H9 (cell line): ENCODE results near the gene TSNAX. TPM values are rescaled to one million over a fixed set of nuclear protein-coding genes. Genes with fewer than 3 reads are reported as not detected.

Source experiments
- DNase-seq: peaks from one replicate; pipeline ENCODE4 v3.0.0-alpha.2; 2017
- H2AFZ ChIP-seq: one replicate; pipeline ENCODE4 v1.6.1; 2013; ENCODE audit warnings: mild to moderate bottlenecking, low read length, control low read depth, moderate library complexity
- H2AK5ac ChIP-seq: 2 replicates; pipeline ENCODE4 v1.6.1; 2013; ENCODE audit warnings: low read length, control low read depth, mixed read lengths; ENCODE audit not compliant: insufficient read length
- H2BK120ac ChIP-seq: one replicate; pipeline ENCODE4 v1.6.1; 2013; ENCODE audit warnings: low read depth, mild to moderate bottlenecking, low read length, control low read depth, inconsistent platforms; ENCODE audit not compliant: poor library complexity, severe bottlenecking
- H2BK12ac ChIP-seq: 2 replicates; pipeline ENCODE4 v1.6.1; 2013; ENCODE audit warnings: low read length, control low read depth, mixed read lengths, low read depth; ENCODE audit not compliant: insufficient read length
- H2BK15ac ChIP-seq: 2 replicates; pipeline ENCODE4 v1.6.1; 2013; ENCODE audit warnings: low read depth, low read length, control low read depth
- H2BK20ac ChIP-seq: one replicate; pipeline ENCODE4 v1.6.1; 2013; ENCODE audit warnings: low read depth, mild to moderate bottlenecking, low read length, control low read depth, inconsistent platforms; ENCODE audit not compliant: poor library complexity, severe bottlenecking
- H2BK5ac ChIP-seq: 2 replicates; pipeline ENCODE4 v1.6.1; 2013; ENCODE audit warnings: low read length, control low read depth, mixed read lengths; ENCODE audit not compliant: insufficient read length
- H3K14ac ChIP-seq: 2 replicates; pipeline ENCODE4 v1.6.1; 2013; ENCODE audit warnings: low read length, control low read depth; ENCODE audit not compliant: insufficient read depth
- H3K18ac ChIP-seq: 2 replicates; pipeline ENCODE4 v1.6.1; 2013; ENCODE audit warnings: low read depth, mild to moderate bottlenecking, mixed read lengths, low read length, control low read depth; ENCODE audit not compliant: insufficient read length
- H3K23ac ChIP-seq: 2 replicates; pipeline ENCODE4 v1.6.1; 2013; ENCODE audit warnings: low read length, control low read depth, mixed read lengths, low read depth; ENCODE audit not compliant: insufficient read length
- H3K23me2 ChIP-seq: 2 replicates; pipeline ENCODE4 v1.6.1; 2013; ENCODE audit warnings: low read depth, mild to moderate bottlenecking, mixed read lengths, low read length, control low read depth; ENCODE audit not compliant: insufficient read length, poor library complexity, severe bottlenecking
- H3K27ac ChIP-seq: 2 replicates; pipeline ENCODE4 v1.5.1; 2013; ENCODE audit warnings: low read length, control low read depth, mixed read lengths, low read depth; ENCODE audit not compliant: insufficient read length
- H3K27me3 ChIP-seq: 2 replicates; pipeline ENCODE4 v1.6.1; 2013; ENCODE audit warnings: low read length, control low read depth, inconsistent platforms; ENCODE audit not compliant: insufficient read depth
- H3K4ac ChIP-seq: 2 replicates; pipeline ENCODE4 v1.6.1; 2013; ENCODE audit warnings: low read depth, mild to moderate bottlenecking, control low read depth, inconsistent platforms, low read length, moderate library complexity
- H3K4me1 ChIP-seq: 2 replicates; pipeline ENCODE4 v1.6.1; 2013; ENCODE audit warnings: low read length, control low read depth, inconsistent platforms; ENCODE audit not compliant: insufficient read depth
- H3K4me2 ChIP-seq: 2 replicates; pipeline ENCODE4 v1.6.1; 2013; ENCODE audit warnings: low read length, control low read depth, mixed read lengths; ENCODE audit not compliant: insufficient read length, insufficient read depth
- H3K56ac ChIP-seq: 2 replicates; pipeline ENCODE4 v1.6.1; 2013; ENCODE audit warnings: low read depth, mild to moderate bottlenecking, mixed read lengths, low read length, control low read depth; ENCODE audit not compliant: insufficient read length
- H3K79me1 ChIP-seq: 2 replicates; pipeline ENCODE4 v1.6.1; 2013; ENCODE audit warnings: low read depth, mild to moderate bottlenecking, moderate library complexity, low read length, control low read depth, inconsistent platforms; ENCODE audit not compliant: insufficient read depth, poor library complexity, severe bottlenecking
- H3K79me2 ChIP-seq: 2 replicates; pipeline ENCODE4 v1.6.1; 2013; ENCODE audit warnings: low read length, control low read depth, inconsistent platforms; ENCODE audit not compliant: insufficient read depth
- H3K9ac ChIP-seq: 2 replicates; pipeline ENCODE4 v1.6.1; 2013; ENCODE audit warnings: low read length, control low read depth, mixed read lengths; ENCODE audit not compliant: insufficient read length; ENCODE audit errors: extremely low read depth
- H3K9me3 ChIP-seq: one replicate; pipeline ENCODE4 v1.6.1; 2013; ENCODE audit warnings: low read depth, low read length, inconsistent platforms; ENCODE audit not compliant: control insufficient read depth
- H3T11ph ChIP-seq: one replicate; pipeline ENCODE4 v1.6.1; 2013; ENCODE audit warnings: mild to moderate bottlenecking, low read length, control low read depth, inconsistent platforms
- H4K20me1 ChIP-seq: one replicate; pipeline ENCODE4 v1.6.1; 2013; ENCODE audit not compliant: control insufficient read depth, insufficient read length, insufficient read depth
- H4K5ac ChIP-seq: 2 replicates; pipeline ENCODE4 v1.6.1; 2013; ENCODE audit warnings: low read depth, mild to moderate bottlenecking, mixed read lengths, low read length, control low read depth; ENCODE audit not compliant: insufficient read length
- H4K8ac ChIP-seq: replicated peaks from 2 replicates; pipeline ENCODE4 v1.6.1; 2013; ENCODE audit warnings: low read length, control low read depth, mixed read lengths, low read depth; ENCODE audit not compliant: insufficient read length
- H4K91ac ChIP-seq: 2 replicates; pipeline ENCODE4 v1.6.1; 2013; ENCODE audit warnings: low read depth, mild to moderate bottlenecking, moderate library complexity, mixed read lengths, low read length, control low read depth; ENCODE audit not compliant: insufficient read length
- H3K27ac Mint-ChIP-seq, 3 experiments: 2 replicates in 2 of 3; 3 replicates in 1 of 3; pipeline ENCODE4 v1.8.0; 2020 to 2021; ENCODE audit warnings: mixed read lengths in 3 of 3, mild to moderate bottlenecking in 1 of 3, moderate library complexity in 1 of 3
- H3K27me3 Mint-ChIP-seq: 2 replicates; pipeline ENCODE4 v1.8.0; 2021; ENCODE audit warnings: low read depth, mild to moderate bottlenecking, moderate library complexity, mixed read lengths
- H3K36me3 Mint-ChIP-seq, 3 experiments: 2 replicates in 2 of 3; 3 replicates in 1 of 3; pipeline ENCODE4 v1.8.0; 2020 to 2021; ENCODE audit warnings: low read depth in 3 of 3, mixed read lengths in 3 of 3; ENCODE audit not compliant: insufficient read depth in 1 of 3
- H3K4me1 Mint-ChIP-seq, 2 experiments: 2 replicates each; pipeline ENCODE4 v1.8.0; 2020; ENCODE audit warnings: mixed read lengths in 2 of 2
- H3K4me3 Mint-ChIP-seq, 2 experiments: 2 replicates in 1 of 2; 3 replicates in 1 of 2; pipeline ENCODE4 v1.8.0; 2020 to 2021; ENCODE audit warnings: mild to moderate bottlenecking in 2 of 2, mixed read lengths in 2 of 2, moderate library complexity in 1 of 2
- H3K9me3 Mint-ChIP-seq, 2 experiments: 2 replicates in 1 of 2; 3 replicates in 1 of 2; pipeline ENCODE4 v1.8.0; 2020; ENCODE audit warnings: mild to moderate bottlenecking in 2 of 2, mixed read lengths in 2 of 2, moderate library complexity in 1 of 2
- WGBS: extraction: QIAGEN DNeasy Blood & Tissue Kit; methylation state at CpG from one replicate; pipeline ENCODE4 v1.1.7; 2013; ENCODE audit warnings: missing lambda C conversion rate, low lambda C conversion rate, mixed read lengths; ENCODE audit not compliant: insufficient read length; ENCODE audit errors: extremely low coverage; 5-methylcytosine and 5-hydroxymethylcytosine counted together
- total RNA-seq: library from RNA; stranded (reverse); gene quantifications from 2 replicates; pipeline ENCODE4 v1.2.1, GENCODE V29; 2021
- TF ChIP-seq, protein P1 (sequence below): fragments of 200-600 bp; sonication (generic); conservative IDR thresholded peaks from 3 replicates; pipeline ENCODE4 v1.8.0; 2021; ENCODE audit warnings: antibody characterized with exemption, mild to moderate bottlenecking

Gene TSNAX
- total RNA-seq, 1 experiment from 2014 or later: 39.9 TPM

DNA sequence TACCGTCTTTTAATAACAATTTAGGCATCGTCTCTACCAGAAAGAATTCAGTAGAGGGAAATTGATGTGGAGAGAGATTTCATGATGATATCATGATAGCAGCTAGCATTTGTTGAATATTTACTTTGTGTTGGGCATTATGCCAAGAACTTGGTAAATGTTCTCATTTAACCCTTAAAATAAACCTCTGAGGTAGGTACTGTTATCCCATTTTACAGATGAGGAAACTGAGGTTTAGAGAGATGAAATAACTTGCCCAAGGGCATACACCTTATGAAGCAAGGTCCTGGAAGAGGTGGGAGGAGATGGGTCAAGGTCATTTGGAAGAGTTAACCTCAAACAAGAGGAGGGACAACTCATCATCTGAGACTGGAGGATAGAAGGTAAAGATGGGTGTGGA is 34.8 kb downstream of the TSNAX start:
- Histone ChIP-seq H3K56ac (no peak overlapping the region), H3K23ac (no peak overlapping the region), H3K18ac (no peak overlapping the region), H3K9ac (no peak overlapping the region), H3K4me2 (no peak overlapping the region), H2BK15ac (no peak overlapping the region), H4K5ac (no peak overlapping the region), H2AFZ (no peak overlapping the region), H2BK12ac (no peak overlapping the region), H3K14ac (no peak overlapping the region), H2BK20ac (no peak overlapping the region), H2BK5ac (no peak overlapping the region), H4K91ac (no peak overlapping the region), H4K20me1 (no peaks in the 10 kb centered on the region), H3T11ph (no peak overlapping the region), H2AK5ac (no peak overlapping the region), H2BK120ac (no peak overlapping the region), H3K79me2 (no peaks in the 10 kb centered on the region), H3K79me1 (no peaks in the 10 kb centered on the region), H3K27me3 (no peaks in the 10 kb centered on the region), H3K23me2 (no peaks in the 10 kb centered on the region), H3K9me3 (no peaks in the 10 kb centered on the region), H4K8ac (no peak overlapping the region), H3K4ac (no peak overlapping the region), H3K4me1 (no peaks in the 10 kb centered on the region), H3K27ac (no peak overlapping the region)
- WGBS: 100% methylated on average over 1 of the region's 2 CpGs
- TF ChIP-seq, protein P1, sequence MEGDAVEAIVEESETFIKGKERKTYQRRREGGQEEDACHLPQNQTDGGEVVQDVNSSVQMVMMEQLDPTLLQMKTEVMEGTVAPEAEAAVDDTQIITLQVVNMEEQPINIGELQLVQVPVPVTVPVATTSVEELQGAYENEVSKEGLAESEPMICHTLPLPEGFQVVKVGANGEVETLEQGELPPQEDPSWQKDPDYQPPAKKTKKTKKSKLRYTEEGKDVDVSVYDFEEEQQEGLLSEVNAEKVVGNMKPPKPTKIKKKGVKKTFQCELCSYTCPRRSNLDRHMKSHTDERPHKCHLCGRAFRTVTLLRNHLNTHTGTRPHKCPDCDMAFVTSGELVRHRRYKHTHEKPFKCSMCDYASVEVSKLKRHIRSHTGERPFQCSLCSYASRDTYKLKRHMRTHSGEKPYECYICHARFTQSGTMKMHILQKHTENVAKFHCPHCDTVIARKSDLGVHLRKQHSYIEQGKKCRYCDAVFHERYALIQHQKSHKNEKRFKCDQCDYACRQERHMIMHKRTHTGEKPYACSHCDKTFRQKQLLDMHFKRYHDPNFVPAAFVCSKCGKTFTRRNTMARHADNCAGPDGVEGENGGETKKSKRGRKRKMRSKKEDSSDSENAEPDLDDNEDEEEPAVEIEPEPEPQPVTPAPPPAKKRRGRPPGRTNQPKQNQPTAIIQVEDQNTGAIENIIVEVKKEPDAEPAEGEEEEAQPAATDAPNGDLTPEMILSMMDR: no peak
- Mint-ChIP-seq H3K9me3 (no peaks in the 10 kb centered on the region; a peak in 1 of 5 replicates), H3K4me1 (no peaks in the 10 kb centered on the region), H3K4me3 (no peak overlapping the region), H3K27me3 (no peaks in the 10 kb centered on the region), H3K27ac (peak overlapping the region in 1 of 3 experiments; percentile 8; a peak in 1 of 7 replicates), H3K36me3 (peaks cover 9 to 42% (median 32%) of the 10 kb centered on the region in 3 experiments)
- no peak for DNase-seq
